Hepatocyte (in vitro differentiated cells): ENCODE data around the gene TOR3A. TPM values are rescaled to one million over a fixed set of nuclear protein-coding genes. Genes with fewer than 3 reads are reported as not detected.
A peak's percentile ranks its signal among the peaks of the same experiment; 100 is the strongest.

Experiments used
- DNase-seq: peaks from one replicate; pipeline ENCODE4 v3.0.0-alpha.2; 2016; ENCODE audit warnings: low spot score
- H2AFZ ChIP-seq: fragments of 200-600 bp; sonication (generic); 2 replicates; pipeline ENCODE4 v1.6.0; 2016; ENCODE audit warnings: antibody characterized with exemption, mild to moderate bottlenecking
- H3K27ac ChIP-seq: fragments of 200-600 bp; sonication (generic); 2 replicates; pipeline ENCODE4 v1.5.1; 2016; ENCODE audit warnings: mild to moderate bottlenecking
- H3K27me3 ChIP-seq: fragments of 200-600 bp; sonication (generic); 2 replicates; pipeline ENCODE4 v1.6.1; 2016
- H3K36me3 ChIP-seq: fragments of 200-600 bp; sonication (generic); replicated peaks from 2 replicates; pipeline ENCODE4 v1.5.1; 2016; ENCODE audit warnings: low read depth; ENCODE audit not compliant: insufficient read depth
- H3K4me1 ChIP-seq: fragments of 200-600 bp; sonication (generic); 2 replicates; pipeline ENCODE4 v1.5.1; 2016; ENCODE audit warnings: mild to moderate bottlenecking, moderate library complexity; ENCODE audit not compliant: insufficient read depth
- H3K4me2 ChIP-seq: fragments of 200-600 bp; sonication (generic); 2 replicates; pipeline ENCODE4 v1.6.0; 2016
- H3K4me3 ChIP-seq: fragments of 200-600 bp; sonication (generic); 2 replicates; pipeline ENCODE4 v1.5.1; 2016; ENCODE audit warnings: mild to moderate bottlenecking
- H3K79me2 ChIP-seq: fragments of 200-600 bp; sonication (generic); 2 replicates; pipeline ENCODE4 v1.6.0; 2017; ENCODE audit warnings: mild to moderate bottlenecking
- H3K9me2 ChIP-seq: fragments of 200-600 bp; sonication (generic); replicated peaks from 2 replicates; pipeline ENCODE4 v1.6.0; 2017; ENCODE audit warnings: mild to moderate bottlenecking; ENCODE audit not compliant: insufficient read depth
- H3K9me3 ChIP-seq: fragments of 200-600 bp; sonication (generic); 2 replicates; pipeline ENCODE4 v1.5.1; 2016; ENCODE audit warnings: low read depth, mild to moderate bottlenecking
- H4K20me1 ChIP-seq: fragments of 200-600 bp; sonication (generic); 2 replicates; pipeline ENCODE4 v1.6.0; 2016; ENCODE audit warnings: mild to moderate bottlenecking; ENCODE audit not compliant: insufficient read depth, poor library complexity, severe bottlenecking
- EZH2 ChIP-seq: fragments of 200-600 bp; sonication (generic); IDR thresholded peaks from 2 replicates; pipeline ENCODE4 v1.6.1; 2016; ENCODE audit warnings: antibody characterized with exemption, mild to moderate bottlenecking, borderline replicate concordance
- EZH2phosphoT487 ChIP-seq: fragments of 200-600 bp; sonication (generic); IDR thresholded peaks from one replicate; pipeline ENCODE4 v1.6.1; 2018; ENCODE audit warnings: antibody characterized with exemption, mild to moderate bottlenecking, low read depth, moderate library complexity; ENCODE audit not compliant: unreplicated experiment, severe bottlenecking
- WGBS: methylation state at CpG from one replicate; pipeline ENCODE4 v1.1.6; 2016; ENCODE audit warnings: low lambda C conversion rate; ENCODE audit errors: missing lambda C conversion rate; 5-methylcytosine and 5-hydroxymethylcytosine counted together
- polyA plus RNA-seq: library from polyadenylated mRNA; unstranded; fragments of >200 nt; fragmentation: Nextera tagmentation; extraction: Ambion mirVana; gene quantifications from 2 replicates; pipeline ENCODE4 v1.2.1, GENCODE V29; 2016
- total RNA-seq: library from RNA; depleted of rRNA; stranded (reverse); fragments of >200 nt; gene quantifications from 2 replicates; pipeline ENCODE4 v1.2.3, GENCODE V29; 2014
- TF ChIP-seq, protein P1 (sequence below): fragments of 200-600 bp; sonication (generic); IDR thresholded peaks from 2 replicates; pipeline ENCODE4 v1.5.1; 2016; ENCODE audit warnings: antibody characterized with exemption, mild to moderate bottlenecking; ENCODE audit not compliant: poor library complexity

Gene TOR3A
- total and polyA plus RNA-seq, 2 experiments from 2014 or later: 20.3 to 21.3 TPM

GRCh38 chr1:179105393-179105792 lies 23.5 kb downstream of the TOR3A start:
- H3K27me3 ChIP-seq: no peaks in the 10 kb centered on the region
- H3K4me1 ChIP-seq: no peaks in the 10 kb centered on the region
- H3K79me2 ChIP-seq: no peaks in the 10 kb centered on the region
- H3K9me2 ChIP-seq: no peaks in the 10 kb centered on the region
- H3K4me2 ChIP-seq: no peak overlapping the region
- no peak overlapping the region for H2AFZ ChIP-seq
- WGBS: 45% methylated on average over 7 of the region's 7 CpGs
- TF ChIP-seq EZH2phosphoT487 (no peak), EZH2 (no peak)
- TF ChIP-seq, protein P1, sequence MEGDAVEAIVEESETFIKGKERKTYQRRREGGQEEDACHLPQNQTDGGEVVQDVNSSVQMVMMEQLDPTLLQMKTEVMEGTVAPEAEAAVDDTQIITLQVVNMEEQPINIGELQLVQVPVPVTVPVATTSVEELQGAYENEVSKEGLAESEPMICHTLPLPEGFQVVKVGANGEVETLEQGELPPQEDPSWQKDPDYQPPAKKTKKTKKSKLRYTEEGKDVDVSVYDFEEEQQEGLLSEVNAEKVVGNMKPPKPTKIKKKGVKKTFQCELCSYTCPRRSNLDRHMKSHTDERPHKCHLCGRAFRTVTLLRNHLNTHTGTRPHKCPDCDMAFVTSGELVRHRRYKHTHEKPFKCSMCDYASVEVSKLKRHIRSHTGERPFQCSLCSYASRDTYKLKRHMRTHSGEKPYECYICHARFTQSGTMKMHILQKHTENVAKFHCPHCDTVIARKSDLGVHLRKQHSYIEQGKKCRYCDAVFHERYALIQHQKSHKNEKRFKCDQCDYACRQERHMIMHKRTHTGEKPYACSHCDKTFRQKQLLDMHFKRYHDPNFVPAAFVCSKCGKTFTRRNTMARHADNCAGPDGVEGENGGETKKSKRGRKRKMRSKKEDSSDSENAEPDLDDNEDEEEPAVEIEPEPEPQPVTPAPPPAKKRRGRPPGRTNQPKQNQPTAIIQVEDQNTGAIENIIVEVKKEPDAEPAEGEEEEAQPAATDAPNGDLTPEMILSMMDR: peak; percentile 40
- H3K4me3 ChIP-seq: no peak overlapping the region
- no peaks in the 10 kb centered on the region for H4K20me1 ChIP-seq
- no peaks in the 10 kb centered on the region for H3K36me3 ChIP-seq
- H3K27ac ChIP-seq: no peak overlapping the region
- DNase-seq: peak; percentile 59
- H3K9me3 ChIP-seq: no peaks in the 10 kb centered on the region

DNA sequence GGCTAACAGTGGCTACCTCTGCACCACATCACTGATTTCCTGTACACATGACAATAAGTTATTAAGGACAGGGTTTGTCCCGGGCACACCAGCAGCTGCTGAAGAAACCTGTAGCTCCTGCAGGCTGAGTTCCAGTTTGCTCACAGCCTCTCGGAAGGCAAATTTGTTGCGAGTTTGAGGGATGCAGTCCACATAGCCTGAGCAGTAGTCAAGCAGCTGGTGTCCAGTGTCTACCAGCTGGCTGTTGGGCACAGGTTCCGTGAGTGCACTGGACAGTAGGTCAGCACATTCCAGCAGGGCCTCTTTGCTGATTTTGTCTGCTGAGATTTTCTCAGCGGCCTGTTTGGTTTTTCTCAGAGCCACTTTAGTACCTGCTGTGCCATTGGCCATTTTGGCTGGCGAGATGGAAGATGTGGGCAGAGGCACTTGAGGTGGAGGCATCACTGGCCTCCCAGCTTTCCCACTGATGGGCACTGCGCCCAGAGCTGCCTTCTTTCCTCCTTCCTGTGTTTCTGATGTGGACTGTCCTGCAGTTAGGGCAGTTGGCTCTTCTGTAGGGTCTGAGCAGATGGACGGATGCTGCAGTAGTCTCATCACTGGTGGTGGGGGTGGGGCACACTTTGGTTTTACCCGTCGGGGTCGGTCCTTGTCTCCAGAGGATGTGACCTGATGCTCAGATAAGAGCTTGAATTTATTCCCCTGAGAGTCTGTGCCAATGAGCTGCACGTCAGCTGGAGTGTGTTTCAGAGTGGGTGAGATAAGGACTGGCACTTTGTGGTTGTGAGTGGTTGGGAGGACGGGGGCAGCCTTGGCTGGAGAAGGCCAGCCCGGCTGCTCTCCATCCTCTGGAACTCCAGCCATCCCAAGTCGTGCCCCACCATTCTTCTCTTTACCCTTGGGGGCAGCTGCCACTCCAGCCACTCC lies 26.1 kb downstream of the TOR3A start:
- H3K36me3 ChIP-seq: no peaks in the 10 kb centered on the region
- no peaks in the 10 kb centered on the region for H3K9me2 ChIP-seq
- no peaks in the 10 kb centered on the region for H3K27me3 ChIP-seq
- no peak for DNase-seq
- H4K20me1 ChIP-seq: no peaks in the 10 kb centered on the region
- H3K27ac ChIP-seq: no peak overlapping the region
- no peak for TF ChIP-seq EZH2
- TF ChIP-seq EZH2phosphoT487: no peak
- TF ChIP-seq, protein P1: no peak
- 93% methylated on average over 15 of the region's 15 CpGs for WGBS
- no peak overlapping the region for H3K4me2 ChIP-seq
- no peaks in the 10 kb centered on the region for H3K4me1 ChIP-seq
- H2AFZ ChIP-seq: no peak overlapping the region
- no peaks in the 10 kb centered on the region for H3K79me2 ChIP-seq
- H3K4me3 ChIP-seq: no peak overlapping the region
- H3K9me3 ChIP-seq: no peaks in the 10 kb centered on the region

GRCh38 chr1:179108644-179109043 lies 26.8 kb downstream of the TOR3A start:
- no peak overlapping the region for H2AFZ ChIP-seq
- no peak overlapping the region for H3K4me3 ChIP-seq
- no peaks in the 10 kb centered on the region for H3K4me1 ChIP-seq
- no peak for TF ChIP-seq EZH2phosphoT487
- TF ChIP-seq, protein P1: no peak
- H3K27me3 ChIP-seq: no peaks in the 10 kb centered on the region
- H3K9me3 ChIP-seq: no peaks in the 10 kb centered on the region
- no peak overlapping the region for H3K27ac ChIP-seq
- no peak overlapping the region for H3K4me2 ChIP-seq
- H3K79me2 ChIP-seq: no peaks in the 10 kb centered on the region
- no peaks in the 10 kb centered on the region for H4K20me1 ChIP-seq
- 77% methylated on average over 2 of the region's 2 CpGs for WGBS
- no peak for DNase-seq
- no peaks in the 10 kb centered on the region for H3K9me2 ChIP-seq
- H3K36me3 ChIP-seq: no peaks in the 10 kb centered on the region
